ENCODE results near the gene CLDN11. TPM values are rescaled to one million over a fixed set of nuclear protein-coding genes. Genes with fewer than 3 reads are reported as not detected.

The CLDN11 gene
- total RNA-seq, 4 donors from 2014 or later = 0.57 to 5.5 (median 1.7) TPM

- 69 to 85% methylated on average over 8 of the region's 8 CpGs for WGBS, 2 donors
- Histone ChIP-seq H3K9me3 (no peaks in the 10 kb centered on the region), H3K4me1 (peaks cover 0 to 11% (median 0%) of the 10 kb centered on the region in 3 donors), H3K4me3 (no peak overlapping the region), H3K36me3 (no peaks in the 10 kb centered on the region), H3K27me3 (peaks cover 0 to 16% (median 1%) of the 10 kb centered on the region in 4 donors), H3K27ac (no peak overlapping the region)
- intact Hi-C loops (cut with DNase I) = no loop called here
- TF ChIP-seq CTCF (IDR thresholded peaks at IDR 0.05) (no peak), POLR2A (IDR thresholded peaks at IDR 0.05) (no peak)
- no peak for DNase-seq
Measured at GRCh38 chr3:170424879-170425278, 6.2 kb downstream of the CLDN11 start.

- TF ChIP-seq CTCF (IDR thresholded peaks at IDR 0.05) = no peak
- peaks cover 0 to 8% (median 0%) of the 10 kb centered on the region in 4 donors for H3K27me3 ChIP-seq
- H3K27ac ChIP-seq = peak overlapping the region in 1 of 4 donors; percentile 25
- H3K4me3 ChIP-seq = no peak overlapping the region
- no peak for DNase-seq
- intact Hi-C loops (cut with DNase I) = no loop called here
- peaks cover 0 to 5% (median 0%) of the 10 kb centered on the region in 3 donors for H3K4me1 ChIP-seq
- WGBS, 2 donors = 62 to 79% methylated on average over 7 to 11 of the region's 11 CpGs
- no peaks in the 10 kb centered on the region for H3K36me3 ChIP-seq
- H3K9me3 ChIP-seq = no peaks in the 10 kb centered on the region
Measured at GRCh38 chr3:170425491-170426239, 7.0 kb downstream of the CLDN11 start.

GRCh38 chr3:170426240-170426797, 7.7 kb downstream of the CLDN11 start:
- Histone ChIP-seq H3K27me3 (peaks cover 0 to 2% (median 0%) of the 10 kb centered on the region in 4 donors), H3K9me3 (no peaks in the 10 kb centered on the region), H3K4me1 (peaks cover 0 to 5% (median 0%) of the 10 kb centered on the region in 3 donors), H3K36me3 (no peaks in the 10 kb centered on the region), H3K27ac (no peak overlapping the region), H3K4me3 (no peak overlapping the region)
- intact Hi-C loops (cut with DNase I) = no loop called here
- 70 to 76% methylated on average over 2 of the region's 2 CpGs for WGBS, 2 donors
- no peak for TF ChIP-seq CTCF (IDR thresholded peaks at IDR 0.05)
- TF ChIP-seq POLR2A (IDR thresholded peaks at IDR 0.05) = no peak
- DNase-seq = no peak

GRCh38 chr3:170428095-170428494, 9.4 kb downstream of the CLDN11 start:
- H3K4me3 ChIP-seq = no peak overlapping the region
- H3K36me3 ChIP-seq = peaks cover 0 to 5% (median 0%) of the 10 kb centered on the region in 3 donors
- intact Hi-C loops (cut with DNase I) = no loop called here
- H3K27ac ChIP-seq = no peak overlapping the region
- no peaks in the 10 kb centered on the region for H3K9me3 ChIP-seq
- no peaks in the 10 kb centered on the region for H3K27me3 ChIP-seq
- TF ChIP-seq CTCF (IDR thresholded peaks at IDR 0.05) (no peak), POLR2A (IDR thresholded peaks at IDR 0.05) (no peak)
- H3K4me1 ChIP-seq = peaks cover 0 to 5% (median 0%) of the 10 kb centered on the region in 3 donors
- WGBS, 2 donors = 70 to 84% methylated on average over 2 of the region's 2 CpGs
- no peak for DNase-seq

GRCh38 chr3:170429050-170429449, 10.4 kb downstream of the CLDN11 start:
- peaks cover 0 to 5% (median 0%) of the 10 kb centered on the region in 3 donors for H3K36me3 ChIP-seq
- no peak for TF ChIP-seq POLR2A (IDR thresholded peaks at IDR 0.05)
- TF ChIP-seq CTCF (IDR thresholded peaks at IDR 0.05) = no peak
- DNase-seq = no peak
- intact Hi-C loops (cut with DNase I) = no loop called here
- no peak overlapping the region for H3K27ac ChIP-seq
- H3K4me3 ChIP-seq = no peak overlapping the region
- H3K9me3 ChIP-seq = no peaks in the 10 kb centered on the region
- H3K4me1 ChIP-seq = peaks cover 0 to 5% (median 0%) of the 10 kb centered on the region in 3 donors
- H3K27me3 ChIP-seq = no peaks in the 10 kb centered on the region
- WGBS, 2 donors = 76 to 89% methylated on average over 1 of the region's 1 CpG
